Nephron (organoid): Measurements from ENCODE around the gene SOCS2.
"Not testable (repeated sequence)": the region's sequence is repeated elsewhere in the genome, so short reads cannot be mapped to it uniquely, and the experiment has no call there.

Experiments
- H3K27ac Mint-ChIP-seq, 3 experiments: 2 replicates each; pipeline ENCODE4 v1.8.0; 2020; ENCODE audit warnings: mixed read lengths in 3 of 3, mild to moderate bottlenecking in 2 of 3, moderate library complexity in 1 of 3
- H3K27me3 Mint-ChIP-seq: 2 replicates; pipeline ENCODE4 v1.8.0; 2021; ENCODE audit warnings: low read depth, mild to moderate bottlenecking, moderate library complexity, mixed read lengths
- H3K36me3 Mint-ChIP-seq: 2 replicates; pipeline ENCODE4 v1.8.0; 2020; ENCODE audit warnings: low read depth, mixed read lengths
- H3K4me1 Mint-ChIP-seq: 2 replicates; pipeline ENCODE4 v1.8.0; 2020; ENCODE audit warnings: mixed read lengths
- H3K4me3 Mint-ChIP-seq, 3 experiments: 2 replicates each; pipeline ENCODE4 v1.8.0; 2020; ENCODE audit warnings: mild to moderate bottlenecking in 3 of 3, mixed read lengths in 3 of 3, moderate library complexity in 2 of 3
- H3K9me3 Mint-ChIP-seq: 2 replicates; pipeline ENCODE4 v1.8.0; 2020; ENCODE audit warnings: mixed read lengths
- CTCF ChIP-seq, 3 experiments: fragments of 200-600 bp; sonication (generic); IDR thresholded peaks; one replicate each; pipeline ENCODE4 v1.5.0; 2021; ENCODE audit warnings: antibody characterized with exemption in 3 of 3; ENCODE audit not compliant: unreplicated experiment in 3 of 3

The SOCS2 gene

DNA sequence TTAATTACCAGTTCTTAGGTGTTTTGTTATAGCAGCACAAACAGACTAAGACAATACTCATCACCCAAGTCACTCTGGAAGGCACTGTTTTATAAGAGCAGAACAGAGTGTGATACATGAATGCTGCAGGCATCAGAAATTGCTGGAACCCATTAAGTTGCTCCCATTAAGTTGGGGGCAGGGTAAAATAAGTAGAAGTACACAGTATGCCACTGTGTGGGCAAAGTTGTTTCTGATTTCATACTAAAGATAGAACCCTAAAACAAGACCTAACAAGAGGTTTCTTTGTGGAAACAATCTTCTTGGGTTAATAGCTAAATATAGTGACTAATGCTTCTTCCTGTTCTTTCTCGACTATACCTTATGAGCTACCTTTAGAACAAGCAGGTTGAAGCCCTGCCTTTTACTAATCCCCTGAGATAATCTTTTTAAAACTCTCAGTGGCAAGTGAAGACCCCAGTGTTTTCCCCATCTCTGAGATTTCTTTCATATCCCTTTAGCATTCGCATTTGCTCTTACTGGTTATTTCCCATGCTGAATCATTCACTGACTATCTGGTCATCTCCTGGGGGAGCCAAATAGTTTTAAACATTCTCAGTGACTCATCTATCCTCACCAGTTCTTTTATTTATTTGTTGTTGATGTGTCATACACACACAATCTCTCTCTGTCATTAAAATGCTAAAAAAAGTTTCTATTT is 52.3 kb downstream of the SOCS2 start:
- Mint-ChIP-seq H3K9me3 (peaks cover 6% of the 10 kb centered on the region), H3K36me3 (no peaks in the 10 kb centered on the region), H3K27me3 (peaks cover 4% of the 10 kb centered on the region), H3K27ac (no peak overlapping the region), H3K4me3 (no peak overlapping the region), H3K4me1 (no peaks in the 10 kb centered on the region)
- no peak for TF ChIP-seq CTCF (IDR thresholded peaks at IDR 0.05; ENCODE audit: unreplicated experiment in 3 of 3)

GRCh38 chr12:93625295-93625645 is 52.8 kb downstream of the SOCS2 start:
- H3K36me3 Mint-ChIP-seq, H3K27me3 Mint-ChIP-seq, H3K4me3 Mint-ChIP-seq, H3K9me3 Mint-ChIP-seq, H3K27ac Mint-ChIP-seq, H3K4me1 Mint-ChIP-seq: not testable (repeated sequence)

DNA sequence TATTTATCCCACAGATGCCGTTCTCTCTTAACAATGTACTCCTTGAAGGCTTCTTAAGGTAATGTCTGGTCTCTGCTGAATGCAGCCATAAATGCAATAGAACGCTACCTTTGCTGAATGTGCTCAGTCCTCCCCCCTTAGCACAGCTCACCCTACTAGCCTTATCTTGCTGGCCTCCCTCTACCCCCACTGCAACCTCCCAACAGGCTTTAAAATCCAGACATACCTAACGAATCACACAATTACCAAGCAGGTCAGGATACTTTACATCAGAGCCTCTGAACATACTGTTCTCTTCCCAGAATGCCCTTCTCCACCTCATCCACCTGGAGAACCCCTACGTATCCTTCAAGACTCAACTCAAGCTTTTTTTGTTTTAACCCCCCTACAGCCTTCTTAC is 53.7 kb downstream of the SOCS2 start:
- no peak for TF ChIP-seq CTCF (IDR thresholded peaks at IDR 0.05; ENCODE audit: unreplicated experiment in 3 of 3)
- peaks cover 4% of the 10 kb centered on the region for H3K27me3 Mint-ChIP-seq
- H3K4me3 Mint-ChIP-seq = no peak overlapping the region
- no peaks in the 10 kb centered on the region for H3K4me1 Mint-ChIP-seq
- H3K9me3 Mint-ChIP-seq = peaks cover 6% of the 10 kb centered on the region
- no peaks in the 10 kb centered on the region for H3K36me3 Mint-ChIP-seq
- no peak overlapping the region for H3K27ac Mint-ChIP-seq
